ENCODE measurements around the gene BARD1.
"Not testable (repeated sequence)": the region's sequence is repeated elsewhere in the genome, so short reads cannot be mapped to it uniquely, and the experiment has no call there.

Gene BARD1

GRCh38 chr2:214808981-214809750, at the start of gene BARD1:
TSS of gene BARD1 (minus strand) at chr2:214809683. CDS start at chr2:214809569, 114 bp downstream.
- DNase-seq, result peak; percentile 62

DNA sequence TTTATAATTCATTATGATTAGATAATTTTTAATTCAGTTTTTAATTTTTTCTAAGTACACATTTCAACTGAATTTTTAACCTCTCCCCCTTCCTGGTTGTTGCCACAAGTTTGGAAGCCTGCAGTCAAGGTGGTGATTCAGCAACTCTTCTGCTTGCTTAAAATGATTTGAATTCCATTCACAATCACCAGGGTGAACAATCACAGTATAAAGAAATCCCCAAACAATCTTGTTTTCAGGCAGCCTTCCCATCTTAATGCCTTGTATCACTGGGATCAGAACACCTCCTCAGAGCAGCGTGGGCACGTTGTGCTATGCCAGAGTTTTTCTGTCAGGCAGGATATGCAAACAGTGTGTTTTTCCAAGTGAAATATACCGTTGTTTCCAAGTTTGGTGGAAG, 46.7 kb upstream of the BARD1 start:
- no peak for DNase-seq

DNA sequence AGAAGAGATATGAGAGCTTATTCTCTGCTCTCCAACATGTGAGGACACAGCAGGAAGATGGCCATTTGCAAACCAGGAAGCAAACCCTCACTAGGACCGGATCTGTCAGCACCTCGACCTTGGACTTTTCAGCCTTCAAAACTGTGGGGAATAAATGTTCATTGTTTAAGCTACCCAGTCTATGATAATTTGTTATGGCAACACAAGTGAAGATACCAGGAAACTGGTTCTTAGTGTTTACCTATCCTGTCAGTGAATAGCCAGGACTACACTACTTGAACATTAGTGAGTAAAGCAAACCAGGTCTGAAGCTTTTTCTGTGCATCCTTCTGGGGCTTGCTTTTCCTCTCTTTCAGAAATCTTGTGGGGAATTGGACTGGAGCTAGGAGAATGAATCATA, 44.4 kb upstream of the BARD1 start:
- no peak for DNase-seq

GRCh38 chr2:214843823-214844222, 34.3 kb upstream of the BARD1 start:
- DNase-seq, result no peak

DNA sequence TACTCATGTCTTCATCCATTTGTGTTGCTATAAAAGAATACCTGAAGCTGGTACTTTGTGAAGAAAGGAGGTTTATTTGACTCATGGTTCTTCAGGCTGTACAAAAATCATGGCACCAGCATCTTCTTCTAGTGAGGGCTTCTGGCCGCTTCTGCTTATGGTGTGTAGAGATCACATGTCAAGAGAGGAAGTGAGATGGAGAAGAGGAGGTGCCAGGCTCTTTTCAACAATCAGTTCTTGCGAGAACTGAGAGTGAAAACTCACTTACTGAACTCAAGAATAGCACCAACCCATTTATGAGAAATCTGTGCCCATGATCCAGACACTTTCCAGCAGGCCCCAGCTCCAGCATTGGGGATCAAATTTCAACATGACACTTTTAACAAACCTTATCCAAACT, 30.0 kb upstream of the BARD1 start:
- DNase-seq, result no peak

DNA sequence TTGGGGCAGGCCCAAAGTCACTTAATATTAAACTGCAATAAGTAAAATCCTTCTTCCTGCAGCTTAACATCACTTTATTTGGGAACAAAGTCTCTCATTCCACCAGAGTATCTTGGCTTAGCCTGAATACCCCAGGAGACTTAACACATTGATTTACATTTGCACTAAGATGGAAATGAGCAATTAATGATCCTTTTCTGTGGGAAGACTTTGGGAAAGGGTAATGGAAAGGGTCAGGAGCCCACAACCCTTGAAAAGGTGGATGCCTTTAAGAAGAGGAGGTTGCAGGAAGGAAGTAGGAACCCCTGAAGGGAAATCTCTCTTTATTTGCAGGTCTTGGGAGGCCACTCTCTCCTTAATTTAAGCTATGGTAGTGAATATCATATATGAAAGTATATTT, 28.0 kb upstream of the BARD1 start:
- no peak for DNase-seq

GRCh38 chr2:214836568-214836967, 27.1 kb upstream of the BARD1 start:
- no peak for DNase-seq

DNA sequence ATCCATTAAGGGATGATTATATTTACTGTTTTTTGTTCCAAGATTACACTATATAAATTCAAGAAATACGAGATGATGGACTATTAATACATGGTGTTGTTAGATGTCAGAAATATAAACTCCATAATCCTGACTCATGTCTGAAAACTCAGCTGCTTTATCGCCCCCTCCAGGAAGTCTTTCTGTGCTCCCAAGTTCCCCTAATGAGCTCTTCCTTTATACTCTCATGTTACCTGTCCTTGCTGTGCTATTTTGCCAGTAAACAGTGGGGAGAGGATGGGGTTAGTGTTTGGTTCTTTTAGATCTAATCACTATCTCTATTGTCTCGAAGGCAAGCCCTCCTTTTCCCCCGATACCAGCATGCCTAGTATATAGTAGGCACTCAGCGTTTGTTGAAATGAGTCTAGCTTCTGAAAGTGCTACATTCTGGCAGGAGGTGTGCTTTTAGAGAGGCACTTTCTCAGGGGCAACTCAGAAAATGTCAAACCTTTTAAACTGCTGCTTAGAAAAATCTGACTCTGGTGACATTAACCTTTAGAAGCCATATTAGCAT, 21.4 kb upstream of the BARD1 start:
- peak; percentile 13 for DNase-seq

- no peak for DNase-seq
These were observed 6.6 kb upstream of the BARD1 start for GRCh38 chr2:214816008-214816533.

DNA sequence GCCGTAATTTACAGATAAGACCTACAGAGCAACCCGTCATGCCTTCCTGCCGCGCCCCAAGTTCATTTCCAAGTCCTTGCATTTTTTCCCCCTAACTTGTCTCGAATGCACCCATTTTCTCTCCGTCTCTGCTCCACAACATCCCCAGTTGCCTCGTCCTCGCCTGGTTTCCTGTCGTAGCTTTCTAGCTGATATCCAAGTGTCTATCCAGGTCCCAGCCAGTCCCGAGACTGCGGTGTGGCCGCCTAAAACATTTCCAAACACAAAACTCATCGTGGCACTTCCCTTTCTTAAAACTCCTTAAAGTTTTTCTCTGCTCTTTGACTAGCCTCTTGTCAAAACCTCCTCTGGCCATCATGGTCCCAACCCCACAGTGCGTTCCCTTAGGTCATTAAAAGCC, 1.2 kb upstream of the BARD1 start:
- DNase-seq, result no peak

GRCh38 chr2:214809751-214810564, 475 bp upstream of the BARD1 start:
- peak; percentile 95 for DNase-seq

DNA sequence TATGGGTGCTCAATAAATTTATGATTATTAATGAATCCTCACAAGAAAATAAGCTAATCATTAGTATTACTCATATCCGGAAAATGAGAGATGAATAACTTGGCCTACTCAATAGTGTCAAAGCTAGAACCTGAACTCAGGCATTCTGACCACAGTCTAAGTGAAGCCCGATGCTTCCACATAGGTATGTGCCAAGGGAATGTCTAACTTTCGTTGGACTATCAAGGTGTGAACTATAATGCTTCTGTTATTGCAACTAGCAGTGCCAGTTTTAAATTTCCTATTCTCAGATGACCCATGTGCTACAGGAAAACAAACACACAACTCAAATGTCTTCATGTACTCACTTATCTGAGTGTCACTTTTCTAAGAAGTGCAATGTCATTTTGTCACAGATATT, 1.8 kb downstream of the BARD1 start:
- DNase-seq, result peak; percentile 20

- no peak for DNase-seq
These were observed 7.6 kb downstream of the BARD1 start for GRCh38 chr2:214801768-214802397.

- DNase-seq, result peak; percentile 21
These were observed 8.4 kb downstream of the BARD1 start for GRCh38 chr2:214801068-214801467.

DNA sequence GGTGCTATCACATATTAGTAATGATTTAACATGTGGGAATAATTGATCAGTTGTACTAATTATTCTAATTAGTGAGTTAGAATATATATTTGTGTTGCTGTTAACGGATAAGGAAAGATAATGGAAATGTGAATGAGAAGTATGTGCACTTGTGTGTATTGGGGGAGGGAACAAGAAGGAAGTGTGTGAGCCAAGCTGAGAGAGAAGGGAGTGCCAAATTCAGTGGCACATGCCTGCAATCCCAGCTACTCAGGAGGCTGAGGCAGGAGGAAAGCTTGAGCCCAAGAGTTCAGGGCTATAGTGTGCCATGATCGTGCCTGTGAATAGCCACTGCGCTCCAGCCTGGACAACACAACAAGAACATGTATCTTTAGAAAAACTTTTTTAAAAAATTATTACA, 9.3 kb downstream of the BARD1 start:
- no peak for DNase-seq

GRCh38 chr2:214796911-214797310, 12.6 kb downstream of the BARD1 start:
- no peak for DNase-seq

- DNase-seq, result not testable (repeated sequence)
These were observed 26.3 kb downstream of the BARD1 start for GRCh38 chr2:214783181-214783580.

GRCh38 chr2:214782671-214783070, 26.8 kb downstream of the BARD1 start:
- DNase-seq, result no peak

DNA sequence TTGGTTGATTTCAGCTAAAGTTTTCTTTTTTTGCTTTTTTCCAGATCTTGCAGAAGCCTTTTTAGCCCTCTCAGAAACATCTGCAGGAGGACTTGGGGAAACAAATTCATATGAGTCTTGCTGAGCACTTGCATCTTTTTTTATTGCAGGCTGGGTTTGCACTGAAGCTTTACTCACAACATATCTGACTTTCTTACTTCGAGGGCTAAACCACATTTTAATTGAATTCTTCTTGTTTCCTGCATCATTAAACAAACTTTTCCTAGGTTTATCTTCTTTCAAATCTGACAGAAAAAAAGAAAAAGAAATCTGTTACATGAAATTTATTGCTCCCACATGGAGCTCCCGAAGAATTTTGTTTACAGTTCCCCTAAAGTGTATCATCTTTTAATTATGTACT, 28.3 kb downstream of the BARD1 start:
- no peak for DNase-seq

DNA sequence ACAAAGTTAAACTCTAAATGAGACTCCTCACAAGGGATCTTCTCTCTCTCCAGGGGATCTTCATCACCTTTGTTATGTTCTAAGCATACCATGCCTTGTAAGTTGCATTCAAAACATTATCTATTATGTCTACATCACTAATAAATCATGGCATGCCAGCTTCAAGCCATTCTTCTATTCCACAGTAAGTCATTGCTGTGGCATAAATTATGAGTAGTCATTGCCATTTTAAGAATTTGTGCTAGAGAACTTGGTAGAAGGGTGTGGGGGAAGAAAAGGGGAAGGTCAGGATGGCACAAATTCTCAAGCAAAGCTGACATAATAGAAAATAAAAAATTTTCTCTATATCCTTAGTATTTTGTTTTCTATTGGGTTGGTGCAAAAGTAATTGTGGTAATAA, 33.5 kb downstream of the BARD1 start:
- DNase-seq, result no peak

GRCh38 chr2:214774108-214774507, 35.4 kb downstream of the BARD1 start:
- no peak for DNase-seq

DNA sequence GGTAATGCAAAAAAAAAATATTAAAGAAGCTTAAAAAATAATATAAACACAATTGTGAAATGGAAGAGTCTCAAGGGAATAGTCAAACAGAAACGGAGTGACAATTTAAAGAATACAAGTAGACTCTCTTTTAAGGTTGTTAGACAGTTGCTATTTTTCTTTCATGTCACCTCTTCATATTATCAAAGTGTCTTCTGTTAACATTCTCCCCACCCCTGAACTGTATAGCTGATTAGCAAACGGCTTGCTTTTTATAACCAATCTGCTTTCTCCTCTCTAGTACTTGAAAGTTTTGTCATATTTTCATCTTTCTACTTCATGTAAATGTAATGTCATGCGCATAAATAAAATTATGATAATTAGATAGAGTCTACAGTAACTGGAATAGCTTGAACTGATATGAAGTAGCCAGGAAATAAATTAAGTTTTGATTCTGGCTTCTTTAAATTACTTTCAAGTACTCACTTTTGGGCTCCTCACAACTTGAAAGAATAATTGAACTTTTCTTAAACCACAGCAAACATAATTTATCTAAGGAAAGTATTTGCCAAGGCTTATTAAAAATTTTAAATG, 37.0 kb downstream of the BARD1 start:
- peak; percentile 18 for DNase-seq

GRCh38 chr2:214765180-214765579, 44.3 kb downstream of the BARD1 start:
- no peak for DNase-seq
